Astrocyte (in vitro differentiated cells and primary cell): ENCODE measurements around the gene KCNK15.

Source experiments
- CTCF ChIP-seq: IDR thresholded peaks from 2 replicates; pipeline ENCODE4 v1.5.1; 2011; ENCODE audit warnings: low read depth, mild to moderate bottlenecking, inconsistent platforms, low read length, moderate library complexity; ENCODE audit not compliant: insufficient read depth
- EZH2 ChIP-seq: IDR thresholded peaks from 2 replicates; pipeline ENCODE4 v1.6.1; 2012; ENCODE audit warnings: mild to moderate bottlenecking, low read length, inconsistent platforms; ENCODE audit not compliant: insufficient read depth

GRCh38 chr20:44784688-44785087, 39.0 kb downstream of the KCNK15 start:
- TF ChIP-seq CTCF (no peak), EZH2 (no peak)
